AG10803 (cell line): ENCODE results near the gene UROC1.

Source experiments
- DNase-seq: peaks from one replicate; pipeline ENCODE4 v3.0.0; 2010; ENCODE audit warnings: low read depth
- H3K4me3 ChIP-seq: 2 replicates; pipeline ENCODE4 v1.5.1; 2011; ENCODE audit warnings: mild to moderate bottlenecking, low read length, control low read depth
- CTCF ChIP-seq: conservative IDR thresholded peaks from 2 replicates; pipeline ENCODE4 v1.5.1; 2011; ENCODE audit warnings: mild to moderate bottlenecking, low read length, control low read depth, inconsistent platforms

The UROC1 gene

DNA sequence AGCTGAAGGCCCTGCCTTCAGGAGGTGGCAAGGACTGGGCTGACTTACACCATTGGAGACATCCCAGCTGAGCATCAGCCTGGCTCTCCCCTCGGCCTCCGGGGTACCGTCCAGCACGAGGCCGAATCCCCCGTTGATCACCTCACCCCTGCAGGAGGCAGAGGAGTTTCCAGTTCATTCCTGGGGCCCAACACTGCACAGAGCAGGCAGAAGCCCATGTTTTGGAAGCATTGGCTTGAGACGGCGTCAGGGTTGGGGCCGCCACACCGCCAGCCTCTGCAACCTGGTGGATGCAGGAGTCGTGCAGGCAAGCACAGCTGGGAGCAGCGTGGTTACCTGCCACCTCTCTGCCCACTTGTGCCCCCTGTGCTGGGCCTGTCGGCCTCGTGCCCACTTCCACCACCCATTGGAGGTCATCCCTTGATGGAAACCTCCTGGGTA lies 34.2 kb downstream of the UROC1 start:
- no peak for DNase-seq
- no peak for TF ChIP-seq CTCF
- H3K4me3 ChIP-seq, result no peak overlapping the region

GRCh38 chr3:126482503-126483255 lies 34.9 kb downstream of the UROC1 start:
- no peak overlapping the region for H3K4me3 ChIP-seq
- TF ChIP-seq CTCF, result no peak
- DNase-seq, result no peak

GRCh38 chr3:126481808-126482502 lies 35.6 kb downstream of the UROC1 start:
- no peak for TF ChIP-seq CTCF
- peak; percentile 66 for DNase-seq

GRCh38 chr3:126480861-126481260 lies 36.7 kb downstream of the UROC1 start:
- DNase-seq, result peak; percentile 41
- no peak overlapping the region for H3K4me3 ChIP-seq
- no peak for TF ChIP-seq CTCF

More at GRCh38 chr3:126481808-126482502, 35.6 kb downstream of the UROC1 start:
- no peak overlapping the region for H3K4me3 ChIP-seq

GRCh38 chr3:126480206-126480605 lies 37.4 kb downstream of the UROC1 start:
- H3K4me3 ChIP-seq, result no peak overlapping the region
- no peak for DNase-seq
- TF ChIP-seq CTCF, result no peak

- DNase-seq, result no peak
- TF ChIP-seq CTCF, result no peak
- H3K4me3 ChIP-seq, result no peak overlapping the region
These were observed 37.9 kb downstream of the UROC1 start for GRCh38 chr3:126479642-126480041.
